GM19468 (cell line): Measurements from ENCODE around the gene MNS1.
"Not testable (repeated sequence)": the region's sequence is repeated elsewhere in the genome, so short reads cannot be mapped to it uniquely, and the experiment has no call there.

ENCODE experiments used
- ATAC-seq: cut with Tn5 transposase; IDR thresholded peaks from one replicate; pipeline ENCODE4 v1.9.1; 2021; ENCODE audit warnings: mild to moderate bottlenecking, moderate library complexity, moderate number of reproducible peaks; ENCODE audit not compliant: unreplicated experiment; ENCODE audit errors: extremely low read depth

Gene MNS1

GRCh38 chr15:56459096-56459495 is 5.8 kb downstream of the MNS1 start:
- ATAC-seq = no peak

GRCh38 chr15:56456229-56456628 is 8.7 kb downstream of the MNS1 start:
- no peak for ATAC-seq

GRCh38 chr15:56454836-56455235 is 10.1 kb downstream of the MNS1 start:
- no peak for ATAC-seq

- ATAC-seq = no peak
Measured at GRCh38 chr15:56445746-56446145, 19.2 kb downstream of the MNS1 start.

GRCh38 chr15:56442354-56442753 is 22.6 kb downstream of the MNS1 start:
- ATAC-seq = no peak

- ATAC-seq = no peak
Measured at GRCh38 chr15:56440214-56440770, 24.6 kb downstream of the MNS1 start.

GRCh38 chr15:56432304-56432703 is 32.6 kb downstream of the MNS1 start:
- ATAC-seq = no peak

- peak; percentile 39 for ATAC-seq
Measured at GRCh38 chr15:56428821-56429458, 36.0 kb downstream of the MNS1 start.

- no peak for ATAC-seq
Measured at GRCh38 chr15:56425976-56426375, 39.0 kb downstream of the MNS1 start.

GRCh38 chr15:56425276-56425675 is 39.7 kb downstream of the MNS1 start:
- no peak for ATAC-seq

GRCh38 chr15:56413114-56413733 is 51.7 kb downstream of the MNS1 start:
- ATAC-seq = not testable (repeated sequence)

- ATAC-seq = no peak
Measured at GRCh38 chr15:56411122-56411749, 53.7 kb downstream of the MNS1 start.

- no peak for ATAC-seq
Measured at GRCh38 chr15:56410721-56411120, 54.2 kb downstream of the MNS1 start.

GRCh38 chr15:56399209-56399608 is 65.7 kb downstream of the MNS1 start:
- not testable (repeated sequence) for ATAC-seq

GRCh38 chr15:56397325-56397724 is 67.6 kb downstream of the MNS1 start:
- ATAC-seq = not testable (repeated sequence)

- ATAC-seq = no peak
Measured at GRCh38 chr15:56394909-56395308, 70.0 kb downstream of the MNS1 start.

GRCh38 chr15:56393277-56393676 is 71.7 kb downstream of the MNS1 start:
- ATAC-seq = no peak

GRCh38 chr15:56390739-56391267 is 74.1 kb downstream of the MNS1 start:
- ATAC-seq = no peak

- ATAC-seq = no peak
Measured at GRCh38 chr15:56385908-56386307, 79.0 kb downstream of the MNS1 start.

GRCh38 chr15:56383010-56383409 is 81.9 kb downstream of the MNS1 start:
- no peak for ATAC-seq
